NCI-H524 (cell line): Measurements from ENCODE around the gene IKBKG.
A peak's percentile ranks its signal among the peaks of the same experiment; 100 is the strongest.
"Not testable (repeated sequence)": the region's sequence is repeated elsewhere in the genome, so short reads cannot be mapped to it uniquely, and the experiment has no call there.

Experiments
- DNase-seq, 2 experiments: peaks; one replicate each; lab custom pipeline; 2025; lab: John Stamatoyannopoulos, UW

IKBKG gene

GRCh38 chrX:154547245-154548027 lies at the start of gene IKBKG:
Gene IKBKG (plus strand): TSS chrX:154547620. CDS start chrX:154552003, 4,383 bp downstream.
- DNase-seq, result peak; percentile 84 to 86

DNA sequence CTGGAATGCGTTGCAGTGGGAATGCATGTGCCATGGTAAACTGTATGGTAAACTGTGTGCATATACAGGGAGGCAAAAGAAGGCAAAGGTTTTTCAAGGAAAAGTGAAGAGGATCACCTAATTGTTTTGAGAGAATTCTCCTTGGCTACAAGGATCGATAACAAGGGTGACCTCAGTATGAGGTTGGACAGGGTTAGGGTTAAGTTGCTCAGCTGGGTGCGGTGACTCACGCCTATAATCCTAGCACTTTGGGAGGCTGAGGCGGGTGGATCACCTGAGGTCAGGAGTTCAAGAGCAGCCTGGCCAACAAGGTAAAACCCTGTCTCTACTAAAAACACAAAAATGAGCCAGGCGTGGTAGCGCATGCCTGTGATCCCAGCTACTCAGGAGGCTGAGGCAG lies 46.0 kb upstream of the IKBKG start:
- DNase-seq, result not testable (repeated sequence)

DNA sequence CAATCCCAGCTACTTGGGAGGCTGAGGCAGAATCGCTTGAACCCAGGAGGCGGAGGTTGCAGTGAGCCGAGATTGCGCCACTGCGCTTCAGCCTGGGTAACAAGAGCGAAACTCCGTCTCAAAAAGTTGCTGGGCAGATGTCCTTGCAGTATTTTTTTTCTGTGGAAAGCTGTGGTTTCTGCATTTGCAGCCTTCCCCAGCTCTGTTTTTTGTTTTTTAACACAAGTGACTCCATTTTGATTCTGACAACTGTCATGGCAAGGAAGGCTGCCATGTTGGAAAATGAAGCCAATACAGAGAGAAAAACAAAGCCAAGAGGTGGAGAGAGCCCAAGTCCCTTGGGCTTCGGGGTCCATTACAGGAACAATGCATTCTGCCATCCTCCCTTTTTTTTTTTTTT lies 45.3 kb upstream of the IKBKG start:
- no peak for DNase-seq

GRCh38 chrX:154502989-154503388 lies 44.4 kb upstream of the IKBKG start:
- DNase-seq, result no peak

DNA sequence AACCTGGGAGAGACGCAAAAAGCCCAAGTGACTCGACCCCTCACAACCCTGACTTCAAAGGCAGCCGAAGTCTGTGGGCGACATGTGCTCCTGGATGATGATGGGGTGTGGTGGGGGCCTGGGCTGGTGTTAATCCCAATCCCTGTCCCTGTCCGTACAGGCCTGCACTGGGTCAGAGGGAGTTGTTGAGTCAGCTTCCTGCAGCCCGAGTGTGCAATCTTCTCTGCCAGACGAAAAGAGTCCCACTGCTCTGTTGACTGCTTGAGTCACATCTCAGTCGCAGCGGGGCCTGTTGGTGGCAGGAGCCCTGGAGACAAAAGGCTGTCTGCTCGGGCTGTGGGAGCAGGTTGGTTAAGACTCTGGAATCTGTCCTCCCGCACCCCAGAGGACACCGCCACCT lies 41.7 kb upstream of the IKBKG start:
- DNase-seq, result no peak

GRCh38 chrX:154506483-154507332 lies 40.7 kb upstream of the IKBKG start:
- no peak for DNase-seq

DNA sequence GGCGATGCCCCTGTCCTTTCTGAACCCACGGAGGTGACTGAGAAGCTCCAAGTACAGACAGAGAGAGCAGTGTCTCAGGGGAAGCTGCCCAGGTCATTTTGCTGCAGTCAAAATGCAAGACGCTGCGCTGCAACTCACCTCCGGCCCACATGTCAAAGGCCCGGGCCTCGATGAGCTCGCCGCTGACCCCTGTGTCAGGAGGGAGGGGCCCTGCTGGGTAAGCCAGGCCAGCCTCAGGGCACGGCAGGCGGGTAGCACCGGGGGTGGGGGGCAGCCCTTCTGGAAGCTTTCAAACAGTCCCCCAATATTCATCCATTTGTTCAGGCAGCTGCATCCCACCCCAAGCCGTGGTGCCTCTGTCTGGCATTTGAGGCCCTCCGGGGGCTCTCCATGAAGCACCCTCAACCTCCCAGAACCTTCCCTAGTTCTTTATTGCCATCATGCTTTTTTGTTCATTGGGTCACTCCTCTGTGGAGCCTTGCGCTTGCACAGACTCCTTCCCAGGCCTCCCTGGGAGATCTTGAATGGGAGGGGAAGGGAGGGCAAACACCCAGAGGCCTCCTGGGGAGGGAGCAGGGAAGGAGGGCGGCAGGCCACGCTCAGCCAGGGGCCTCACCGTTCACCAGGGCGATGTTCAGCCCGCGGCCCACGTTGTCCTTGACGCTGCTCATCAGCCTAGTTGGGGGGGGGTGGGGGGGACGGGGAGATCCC lies 39.6 kb upstream of the IKBKG start:
- no peak for DNase-seq

GRCh38 chrX:154508384-154508745 lies 39.1 kb upstream of the IKBKG start:
- DNase-seq, result no peak

- no peak for DNase-seq
Observed at GRCh38 chrX:154509455-154509854, 38.0 kb upstream of the IKBKG start.

GRCh38 chrX:154511761-154512160 lies 35.7 kb upstream of the IKBKG start:
- no peak for DNase-seq

GRCh38 chrX:154512879-154513553 lies 34.4 kb upstream of the IKBKG start:
- no peak for DNase-seq

- no peak for DNase-seq
Observed at GRCh38 chrX:154513716-154514115, 33.7 kb upstream of the IKBKG start.

DNA sequence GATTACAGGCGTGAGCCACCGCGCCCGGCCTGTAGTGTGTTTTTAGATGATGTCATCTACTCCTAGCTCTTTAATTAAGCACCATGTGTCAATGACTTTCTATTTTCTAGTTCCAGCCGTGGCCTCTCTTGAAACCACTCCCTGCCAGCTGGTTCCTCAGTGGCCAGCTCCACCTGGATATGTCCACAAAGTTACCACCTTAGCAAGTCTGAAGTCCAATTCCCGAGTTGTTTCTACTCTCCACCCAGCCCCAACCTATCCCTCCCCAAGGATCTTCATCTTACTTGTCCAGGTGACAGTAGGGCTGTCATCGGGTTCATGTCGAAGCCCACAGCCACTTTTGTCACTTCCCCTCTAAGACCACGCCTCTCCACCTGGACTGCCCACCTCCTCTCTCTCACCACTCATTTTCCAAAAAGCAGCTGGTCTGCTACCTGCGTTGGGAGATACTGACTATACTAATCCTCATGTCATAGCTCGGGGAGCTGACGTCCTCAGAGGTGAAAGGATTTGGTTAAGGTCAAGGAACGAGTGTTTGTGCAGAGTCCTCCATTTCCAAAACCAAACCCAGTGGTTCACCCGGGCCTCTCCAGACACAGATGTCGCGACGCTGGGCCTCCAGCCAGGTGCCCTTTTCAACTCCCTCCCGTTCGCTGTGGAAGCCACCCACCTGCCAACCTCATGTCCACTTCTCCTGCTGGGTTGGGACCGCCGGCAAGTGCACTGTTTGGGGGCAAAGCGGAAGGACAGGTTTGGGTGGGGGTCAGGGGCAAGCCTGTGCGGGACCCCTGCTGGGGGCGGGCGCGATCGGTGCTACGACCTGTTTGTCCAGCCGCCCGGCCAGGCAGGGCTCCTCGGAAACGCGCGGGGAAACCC lies 32.1 kb upstream of the IKBKG start:
- DNase-seq, result peak in 1 of 2 experiments; percentile 54

DNA sequence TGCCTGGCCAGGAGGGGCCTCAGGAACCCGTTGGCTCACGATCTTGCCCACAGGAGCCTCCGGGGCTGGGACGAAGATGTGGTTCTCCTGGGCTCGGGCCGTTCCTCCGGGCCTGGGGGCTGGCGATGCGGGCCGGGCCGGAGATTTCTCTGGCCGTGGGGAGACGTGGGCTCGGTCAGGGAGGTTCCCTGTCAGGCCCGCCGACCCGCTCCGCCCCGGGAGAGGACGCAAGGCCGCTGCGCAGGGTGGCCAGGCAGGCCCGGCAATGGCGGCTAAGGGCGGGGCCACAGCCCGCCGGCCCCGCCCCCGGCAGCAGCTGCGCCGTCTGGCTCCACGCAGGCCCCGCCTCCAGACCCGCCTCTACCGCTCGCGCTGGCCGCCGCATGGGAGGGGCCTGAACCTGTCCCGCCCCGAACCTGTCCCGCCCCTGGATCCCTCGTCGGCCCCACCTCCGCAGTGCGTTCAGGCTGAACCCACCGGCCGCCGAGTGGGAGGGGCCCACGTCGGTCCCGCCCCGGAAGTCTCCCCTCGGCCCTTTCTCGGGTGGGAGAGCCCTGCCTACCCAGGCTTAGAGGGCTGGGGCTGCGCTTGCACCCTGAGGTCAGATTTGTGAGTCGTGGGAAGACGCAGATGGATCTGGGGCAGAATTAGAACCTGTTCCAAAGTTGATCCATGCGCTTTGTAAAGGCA lies 31.3 kb upstream of the IKBKG start, which contains the start of gene FAM3A:
TSS of gene FAM3A (minus strand) at position 267 of the 690 bp plus-strand sequence. CDS start 460 bp downstream, outside the sequence.
- peak; percentile 87 to 91 for DNase-seq

- DNase-seq, result no peak
Observed at GRCh38 chrX:154516656-154517100, 30.7 kb upstream of the IKBKG start.

DNA sequence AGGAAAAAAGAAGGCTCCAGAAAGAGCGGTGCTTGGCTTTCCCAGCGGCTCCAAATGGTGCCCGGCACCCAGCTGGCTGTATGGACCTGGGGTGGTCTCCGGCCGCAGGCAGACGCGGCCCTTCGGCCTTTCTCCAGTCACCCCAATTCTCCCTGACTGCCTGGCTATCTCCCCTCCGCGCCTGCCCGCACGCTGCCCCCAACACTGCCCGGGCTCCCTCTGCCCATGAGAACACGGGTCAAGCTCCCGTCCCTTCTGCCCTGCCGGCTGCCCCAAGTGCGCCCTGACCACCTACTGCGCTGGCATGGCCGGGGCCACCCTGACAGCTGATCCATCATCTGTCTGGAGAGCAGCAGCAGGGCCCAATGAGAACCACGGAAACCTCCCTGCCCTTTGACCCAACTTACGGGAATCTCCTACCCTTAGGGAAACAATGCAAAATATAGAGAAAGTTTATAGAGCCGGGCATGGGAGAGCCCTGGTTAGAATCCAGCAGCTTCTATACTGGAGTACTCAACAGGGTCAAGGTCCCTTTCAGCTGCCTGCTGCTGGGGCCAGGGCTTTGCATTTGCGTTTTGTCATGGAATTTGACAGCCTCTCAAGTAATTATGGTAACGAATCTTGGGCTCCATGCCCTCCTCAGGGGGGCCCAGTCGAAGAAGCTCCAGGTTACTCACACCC lies 30.2 kb upstream of the IKBKG start:
- no peak for DNase-seq

DNA sequence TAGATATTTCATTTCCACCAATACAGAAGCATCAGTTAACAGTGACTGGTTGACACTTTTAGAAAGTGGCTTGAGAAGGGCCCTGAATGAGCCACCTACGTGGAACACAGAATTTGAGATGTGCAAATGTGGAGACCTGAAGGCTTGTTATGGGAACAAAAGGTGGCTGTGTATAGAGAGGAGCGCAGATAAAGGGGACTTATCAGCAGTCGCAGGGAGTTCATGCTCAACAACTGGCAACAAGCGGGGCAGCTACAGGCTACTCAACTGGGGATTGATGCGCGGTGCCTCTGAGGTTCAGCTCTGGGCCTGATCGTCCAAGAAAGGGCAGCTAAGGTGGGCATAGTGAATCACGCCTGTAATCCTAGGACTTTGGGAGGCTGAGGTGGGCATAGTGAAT lies 28.0 kb upstream of the IKBKG start:
- no peak for DNase-seq

DNA sequence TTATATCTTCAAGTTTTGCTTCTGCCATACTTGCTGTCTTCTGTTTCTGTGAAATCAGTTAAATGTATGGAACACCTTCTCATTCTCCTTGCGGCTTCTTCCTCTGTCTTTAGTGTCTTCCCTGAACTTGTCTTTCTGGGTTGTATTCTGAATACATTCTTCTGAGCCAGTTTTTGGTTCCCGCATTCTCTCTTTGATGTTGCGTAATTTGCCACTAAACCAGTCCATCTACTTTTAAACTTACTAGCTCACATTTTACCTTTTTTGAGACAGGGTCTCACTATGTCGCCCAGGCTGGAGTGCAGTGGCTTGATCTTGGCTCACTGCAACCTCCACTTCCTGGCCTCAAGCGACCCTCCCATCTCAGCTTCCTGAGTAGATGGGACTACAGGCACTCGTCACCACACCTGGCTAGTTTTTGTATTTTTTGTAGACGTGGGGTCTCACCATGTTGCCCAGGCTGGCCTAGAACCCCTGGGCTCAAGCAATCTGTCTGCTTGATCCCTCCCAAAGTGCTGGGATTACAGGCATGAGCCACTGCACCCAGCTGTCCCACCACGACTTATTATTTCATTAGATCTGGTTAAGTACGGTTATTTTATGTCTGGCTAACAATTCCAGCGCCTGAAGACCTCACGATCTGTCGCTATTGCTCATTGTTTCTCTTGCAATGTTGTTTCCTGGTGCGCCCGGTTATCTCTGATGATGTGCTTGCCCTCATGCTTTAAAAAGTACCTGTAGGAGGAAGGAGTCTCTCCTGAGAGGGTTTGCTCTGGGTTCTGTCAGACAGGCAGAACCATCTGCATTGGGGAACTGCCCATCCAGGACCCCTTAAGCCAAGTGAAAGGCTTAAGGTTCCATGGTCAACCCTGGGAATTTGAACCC lies 21.6 kb upstream of the IKBKG start:
- no peak for DNase-seq
